K562 (cell line): Measurements from ENCODE around the gene BARX2. TPM values are rescaled to one million over a fixed set of nuclear protein-coding genes. Genes with fewer than 3 reads are reported as not detected.

Source experiments
- ATAC-seq: fragments of 200-7000 bp; cut with Tn5 transposase; 3 replicates; pipeline ENCODE4 v1.9.1; 2020; ENCODE audit warnings: moderate library complexity
- BruUV-seq: library from RNA; stranded (reverse); fragments of 400-500 nt; replicated peaks from 2 replicates; lab custom pipeline; 2021; lab: Mats Ljungman, UMichigan
- CTCF ChIA-PET: fragments of 300-600 bp; formaldehyde crosslinking; extraction: SDS; loops from one replicate; lab custom pipeline; 2021; ENCODE audit warnings: low intra/inter-chr PET ratio; lab: Yijun Ruan, JAX
- POLR2A ChIA-PET: fragments of 300-600, 350-650 bp; sonication (Branson Sonifier 250); formaldehyde crosslinking; extraction: SDS; loops from one replicate; lab custom pipeline; 2021; ENCODE audit warnings: antibody characterized with exemption, inconsistent platforms; lab: Yijun Ruan, JAX
- DNase-seq, 4 experiments: peaks; one replicate each; pipeline versions ENCODE4 v3.0.0 to v3.0.0-alpha.2; 2011 to 2018; ENCODE audit warnings: low spot score in 3 of 4, mixed read lengths in 3 of 4; ENCODE audit errors: extremely low read depth in 1 of 4
- FAIRE-seq: peaks from 2 replicates; lab custom pipeline; 2011; peaks lifted over from hg19 to GRCh38; lab: Jason Lieb, UNC
- H2AFZ ChIP-seq: 2 replicates; pipeline ENCODE4 v1.6.0; 2011; ENCODE audit warnings: low read depth, low read length, control low read depth, inconsistent platforms
- H3K27ac ChIP-seq: fragments of 200-600 bp; 3 replicates; pipeline ENCODE4 v1.8.0; 2011; ENCODE audit warnings: low read depth, mild to moderate bottlenecking, control low read depth, inconsistent platforms, low read length, moderate library complexity, mixed read lengths; ENCODE audit errors: extremely low read depth
- H3K27me3 ChIP-seq, 2 experiments: fragments of 300-600 bp in 1 of 2; 2 replicates in 1 of 2; 3 replicates in 1 of 2; pipeline versions ENCODE4 v1.6.0 to v1.8.0; 2011; ENCODE audit warnings: inconsistent platforms in 2 of 2, low read length in 2 of 2, mild to moderate bottlenecking in 1 of 2, mixed read lengths in 1 of 2, moderate library complexity in 1 of 2; ENCODE audit not compliant: control insufficient read depth in 2 of 2, insufficient read depth in 2 of 2
- H3K36me3 ChIP-seq: fragments of 300-600 bp; 3 replicates; pipeline ENCODE4 v1.8.0; 2011; ENCODE audit warnings: mild to moderate bottlenecking, low read length, inconsistent platforms; ENCODE audit not compliant: control insufficient read depth, insufficient read depth
- H3K4me1 ChIP-seq, 2 experiments: fragments of 200-600 bp in 1 of 2; replicated peaks in 1 of 2; 2 replicates in 1 of 2; 3 replicates in 1 of 2; pipeline versions ENCODE4 v1.5.1 to v1.8.0; 2011; ENCODE audit warnings: inconsistent platforms in 2 of 2, low read length in 2 of 2, mild to moderate bottlenecking in 1 of 2, mixed read lengths in 1 of 2, moderate library complexity in 1 of 2; ENCODE audit not compliant: control insufficient read depth in 2 of 2, insufficient read depth in 2 of 2
- H3K4me2 ChIP-seq: 2 replicates; pipeline ENCODE4 v1.6.1; 2011; ENCODE audit warnings: low read length, control low read depth, inconsistent platforms, mixed read lengths; ENCODE audit not compliant: insufficient read depth
- H3K4me3 ChIP-seq: fragments of 200-600 bp; sonication (generic), shearing (Covaris generic); 2 replicates; pipeline ENCODE4 v1.5.1; 2016; ENCODE audit warnings: control low read depth, inconsistent platforms
- H3K79me2 ChIP-seq: fragments of 200-600 bp; 3 replicates; pipeline ENCODE4 v1.8.0; 2011; ENCODE audit warnings: low read length, inconsistent platforms; ENCODE audit not compliant: control insufficient read depth, insufficient read depth
- H3K9ac ChIP-seq, 2 experiments: 2 replicates each; pipeline versions ENCODE4 v1.6.0 to v1.6.1; 2011; ENCODE audit warnings: low read depth in 2 of 2, low read length in 2 of 2, control low read depth in 1 of 2, inconsistent platforms in 1 of 2, mild to moderate bottlenecking in 1 of 2, mixed read lengths in 1 of 2; ENCODE audit not compliant: insufficient read depth in 1 of 2
- H3K9me1 ChIP-seq: one replicate; pipeline ENCODE4 v1.6.0; 2011; ENCODE audit warnings: inconsistent platforms, mild to moderate bottlenecking, low read length, moderate library complexity; ENCODE audit not compliant: control insufficient read depth, insufficient read depth
- H3K9me3 ChIP-seq: replicated peaks from 2 replicates; pipeline ENCODE4 v1.5.1; 2011; ENCODE audit warnings: low read depth, low read length, inconsistent platforms; ENCODE audit not compliant: control insufficient read depth, insufficient read depth
- H4K20me1 ChIP-seq: replicated peaks from 2 replicates; pipeline ENCODE4 v1.6.1; 2011; ENCODE audit warnings: low read length, inconsistent platforms, mixed read lengths; ENCODE audit not compliant: control insufficient read depth, insufficient read depth
- ADNP ChIP-seq: fragments of 200-800 bp; sonication (Bioruptor generic); IDR thresholded peaks from 2 replicates; pipeline ENCODE4 v1.6.1; 2016; ENCODE audit warnings: missing genetic modification characterization, missing compliant biosample characterization
- BMI1 ChIP-seq: fragments of 150-350 bp; IDR thresholded peaks from 2 replicates; pipeline ENCODE4 v1.6.1; 2014; ENCODE audit warnings: low read length
- BRCA1 ChIP-seq, 2 experiments: fragments of 450-650 bp in 1 of 2; sonication (generic) in 1 of 2; formaldehyde crosslinking in 1 of 2; IDR thresholded peaks; 2 replicates each; pipeline versions ENCODE4 v1.5.0 to v1.6.1; 2017 to 2020; ENCODE audit warnings: mild to moderate bottlenecking in 1 of 2, missing genetic modification reagents in 1 of 2
- CBX3 ChIP-seq, 2 experiments: IDR thresholded peaks; 1 replicate in 1 of 2; 2 replicates in 1 of 2; pipeline ENCODE4 v1.6.1; 2012; ENCODE audit warnings: inconsistent platforms in 2 of 2, low read length in 2 of 2, borderline replicate concordance in 1 of 2, control low read depth in 1 of 2
- CHD1 ChIP-seq: fragments of 200-600 bp; sonication (generic); IDR thresholded peaks from one replicate; pipeline ENCODE4 v1.6.1; 2012; ENCODE audit warnings: mild to moderate bottlenecking, moderate library complexity, low read length, inconsistent platforms
- HMBOX1 ChIP-seq: sonication (generic); IDR thresholded peaks from 2 replicates; pipeline ENCODE4 v1.6.1; 2016
- HOXB6 ChIP-seq: fragments of 250-450 bp; sonication (Bioruptor Pico); IDR thresholded peaks from 2 replicates; pipeline ENCODE4 v1.5.1; 2022; ENCODE audit warnings: mild to moderate bottlenecking, borderline replicate concordance
- LARP7 ChIP-seq: fragments of 450-650 bp; IDR thresholded peaks from 2 replicates; pipeline ENCODE4 v1.6.1; 2016
- LCOR ChIP-seq: sonication (generic); formaldehyde crosslinking; IDR thresholded peaks from 2 replicates; pipeline ENCODE4 v1.8.0; 2022; ENCODE audit warnings: mild to moderate bottlenecking, missing genetic modification reagents
- NR4A1 ChIP-seq, 2 experiments: fragments of 250-450 bp in 1 of 2; fragments of 450-650 bp in 1 of 2; sonication (Bioruptor Pico) in 1 of 2; IDR thresholded peaks; 2 replicates each; pipeline versions ENCODE4 v1.4.0 to v1.6.1; 2016 to 2020; ENCODE audit warnings: mild to moderate bottlenecking in 2 of 2, missing compliant biosample characterization in 1 of 2, missing genetic modification characterization in 1 of 2, moderate library complexity in 1 of 2
- PML ChIP-seq: IDR thresholded peaks from 2 replicates; pipeline ENCODE4 v1.6.1; 2012; ENCODE audit warnings: low read length, inconsistent platforms
- TRIM25 ChIP-seq: fragments of 450-650 bp; IDR thresholded peaks from 2 replicates; pipeline ENCODE4 v1.7.0; 2016; ENCODE audit warnings: borderline replicate concordance
- ZBTB49 ChIP-seq: sonication (generic); formaldehyde crosslinking; IDR thresholded peaks from 2 replicates; pipeline ENCODE4 v1.8.0; 2022; ENCODE audit warnings: missing genetic modification reagents, mild to moderate bottlenecking, borderline replicate concordance
- ZC3H8 ChIP-seq: fragments of 450-650 bp; IDR thresholded peaks from 2 replicates; pipeline ENCODE4 v1.6.1; 2017
- ZNF518B ChIP-seq: fragments of 250-450 bp; sonication (Bioruptor Pico); IDR thresholded peaks from 2 replicates; pipeline ENCODE4 v1.5.0; 2021; ENCODE audit warnings: mild to moderate bottlenecking, moderate library complexity
- WGBS: fragments of 100-300 bp; shearing (Covaris generic); methylation state at CpG from one replicate; pipeline ENCODE4 v1.1.6; 2016; ENCODE audit warnings: low coverage, mixed read lengths; ENCODE audit not compliant: insufficient coverage; ENCODE audit errors: missing lambda C conversion rate; 5-methylcytosine and 5-hydroxymethylcytosine counted together
- in situ Hi-C: fragments of 300-500 bp; cut with MboI; formaldehyde crosslinking; loops from 4 replicates; pipeline ENCODE4 v1.15.0; 2018; ENCODE audit warnings: inconsistent platforms, mixed read lengths
- intact Hi-C: fragments of 100-400 bp; cut with micrococcal nuclease; formaldehyde crosslinking; loops from 2 replicates; pipeline ENCODE4 v1.14.2; 2022
- polyA plus RNA-seq, 8 experiments: library from polyadenylated mRNA; depleted of rRNA in 4 of 8; stranded (reverse) in 5 of 8; unstranded in 3 of 8; fragments of >200 nt; fragmentation: Nextera tagmentation in 2 of 8; fragmentation: Illumina TruSeq in 1 of 8; extraction: Ambion mirVana in 2 of 8; extraction: Trizol in 1 of 8; gene quantifications; 2 replicates each; pipeline versions ENCODE4 v1.2.1 to v1.2.3, GENCODE V29; 2011 to 2014; ENCODE audit warnings: inconsistent platforms in 1 of 8, missing spikeins in 1 of 8
- total RNA-seq, 7 experiments: library from RNA; depleted of rRNA in 6 of 7; stranded (reverse); fragments of >200 nt in 6 of 7; fragmentation: Illumina TruSeq in 2 of 7; extraction: Trizol in 2 of 7; gene quantifications; 2 replicates each; pipeline versions ENCODE4 v1.2.1 to v1.2.3, GENCODE V29; 2011 to 2021; ENCODE audit warnings: low replicate concordance in 1 of 7

The BARX2 gene
- total and polyA plus RNA-seq, 9 of the 15 experiments (the other 6 are each of a cell fraction or from before 2014, with no cell fraction given), result not detected

DNA sequence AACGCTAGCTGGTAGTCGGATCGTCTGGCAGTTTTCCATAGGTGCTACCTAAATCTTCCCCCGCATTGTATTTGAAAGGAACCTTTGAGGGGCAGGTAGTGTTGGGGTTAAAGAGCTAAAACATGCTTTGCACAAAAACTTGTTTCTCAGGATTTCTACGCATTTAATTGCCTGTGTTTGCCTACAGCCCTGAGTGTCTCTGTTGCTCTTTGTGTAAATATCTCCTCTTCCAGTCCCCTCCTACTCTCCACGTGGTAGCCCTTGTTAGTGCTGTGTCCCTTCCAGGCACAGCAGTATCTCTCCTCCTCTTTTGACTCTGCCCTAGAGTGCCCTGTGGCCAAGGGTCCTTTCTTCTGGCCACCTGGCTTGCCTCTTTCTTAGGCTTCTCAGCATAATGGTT is 81.7 kb downstream of the BARX2 start:
- intact Hi-C loops (no loop called here), in situ Hi-C loops (no loop called here)
- H3K9me1 ChIP-seq, result no peaks in the 10 kb centered on the region
- peaks cover 0 to 9% of the 10 kb centered on the region in 2 experiments; a peak in 1 of 5 replicates for H3K27me3 ChIP-seq
- BruUV-seq, result no TSS peak
- no peak overlapping the region for H3K4me2 ChIP-seq
- H3K79me2 ChIP-seq, result no peaks in the 10 kb centered on the region
- H2AFZ ChIP-seq, result no peak overlapping the region
- ChIA-PET CTCF (no interaction called here), POLR2A (interaction anchor here (0.9 kb wide), 1 partner anchor 11 kb away, joined by 3 read pairs; no protein-coding TSS in a partner anchor)
- no peaks in the 10 kb centered on the region for H4K20me1 ChIP-seq
- H3K9ac ChIP-seq, result no peak overlapping the region
- no peak for DNase-seq
- H3K4me1 ChIP-seq, result no peaks in the 10 kb centered on the region
- H3K27ac ChIP-seq, result no peak overlapping the region
- no peaks in the 10 kb centered on the region for H3K9me3 ChIP-seq
- 0% methylated on average over 6 of the region's 6 CpGs for WGBS
- H3K4me3 ChIP-seq, result no peak overlapping the region
- no peak for FAIRE-seq
- H3K36me3 ChIP-seq, result no peaks in the 10 kb centered on the region
- no peak for ATAC-seq
- TF ChIP-seq TRIM25, result no peak
- TF ChIP-seq NR4A1 (CRISPR knock-in tag; IDR thresholded peaks at IDR 0.05), result no peak
- TF ChIP-seq NR4A1 (tag; IDR thresholded peaks at IDR 0.05), result no peak
- TF ChIP-seq BMI1, result no peak
- TF ChIP-seq HMBOX1, result no peak
- no peak for TF ChIP-seq LCOR (CRISPR knock-in tag)
- TF ChIP-seq LARP7, result no peak
- no peak for TF ChIP-seq ADNP (tag)
- no peak for TF ChIP-seq ZNF518B (CRISPR knock-in tag)
- TF ChIP-seq CBX3 (IDR thresholded peaks at IDR 0.05; ENCODE audit: borderline replicate concordance in 1 of 2, low read length in 2 of 2), result no peak
- no peak for TF ChIP-seq ZC3H8
- no peak for TF ChIP-seq HOXB6 (CRISPR knock-in tag)
- TF ChIP-seq PML, result no peak
- TF ChIP-seq BRCA1 (IDR thresholded peaks at IDR 0.05), result no peak
- TF ChIP-seq BRCA1 (CRISPR knock-in tag; IDR thresholded peaks at IDR 0.05), result no peak
- TF ChIP-seq ZBTB49 (CRISPR knock-in tag), result no peak
- no peak for TF ChIP-seq CHD1
